GM18520 (cell line): ENCODE results near the gene GMCL2.

Experiments used
- ATAC-seq: cut with Tn5 transposase; IDR thresholded peaks from one replicate; pipeline ENCODE4 v1.9.1; 2021; ENCODE audit not compliant: unreplicated experiment

The GMCL2 gene

GRCh38 chr5:178222292-178222691, 35.1 kb upstream of the GMCL2 start:
- no peak for ATAC-seq

GRCh38 chr5:178221853-178222252, 34.7 kb upstream of the GMCL2 start:
- no peak for ATAC-seq

- ATAC-seq: no peak
These were observed 34.1 kb upstream of the GMCL2 start for GRCh38 chr5:178221282-178221681.

- no peak for ATAC-seq
These were observed 31.7 kb upstream of the GMCL2 start for GRCh38 chr5:178218827-178219226.

GRCh38 chr5:178218237-178218776, 31.1 kb upstream of the GMCL2 start:
- ATAC-seq: no peak

GRCh38 chr5:178216779-178217178, 29.6 kb upstream of the GMCL2 start:
- ATAC-seq: no peak

- no peak for ATAC-seq
These were observed 28.9 kb upstream of the GMCL2 start for GRCh38 chr5:178216088-178216534.

- no peak for ATAC-seq
These were observed 28.3 kb upstream of the GMCL2 start for GRCh38 chr5:178215280-178216002.

GRCh38 chr5:178214160-178214803, 27.1 kb upstream of the GMCL2 start:
- ATAC-seq: no peak

- no peak for ATAC-seq
These were observed 26.6 kb upstream of the GMCL2 start for GRCh38 chr5:178213748-178214151.

GRCh38 chr5:178213003-178213461, 25.9 kb upstream of the GMCL2 start:
- no peak for ATAC-seq

- no peak for ATAC-seq
These were observed 25.3 kb upstream of the GMCL2 start for GRCh38 chr5:178212241-178213002.

GRCh38 chr5:178211095-178212048, 24.2 kb upstream of the GMCL2 start:
- no peak for ATAC-seq

- no peak for ATAC-seq
These were observed 23.5 kb upstream of the GMCL2 start for GRCh38 chr5:178210686-178211085.

GRCh38 chr5:178210073-178210535, 22.9 kb upstream of the GMCL2 start:
- ATAC-seq: no peak

GRCh38 chr5:178209334-178210072, 22.3 kb upstream of the GMCL2 start:
- no peak for ATAC-seq

GRCh38 chr5:178208540-178209227, 21.5 kb upstream of the GMCL2 start:
- ATAC-seq: no peak

GRCh38 chr5:178207917-178208280, 20.7 kb upstream of the GMCL2 start:
- ATAC-seq: no peak
